NCI-H748 (cell line): ENCODE results near the gene CBFA2T3.
"Not testable (repeated sequence)": the region's sequence is repeated elsewhere in the genome, so short reads cannot be mapped to it uniquely, and the experiment has no call there.

Experiments used
- DNase-seq: peaks from one replicate; lab custom pipeline; 2025; ENCODE audit not compliant: unreplicated experiment; lab: John Stamatoyannopoulos, UW

Gene CBFA2T3

DNA sequence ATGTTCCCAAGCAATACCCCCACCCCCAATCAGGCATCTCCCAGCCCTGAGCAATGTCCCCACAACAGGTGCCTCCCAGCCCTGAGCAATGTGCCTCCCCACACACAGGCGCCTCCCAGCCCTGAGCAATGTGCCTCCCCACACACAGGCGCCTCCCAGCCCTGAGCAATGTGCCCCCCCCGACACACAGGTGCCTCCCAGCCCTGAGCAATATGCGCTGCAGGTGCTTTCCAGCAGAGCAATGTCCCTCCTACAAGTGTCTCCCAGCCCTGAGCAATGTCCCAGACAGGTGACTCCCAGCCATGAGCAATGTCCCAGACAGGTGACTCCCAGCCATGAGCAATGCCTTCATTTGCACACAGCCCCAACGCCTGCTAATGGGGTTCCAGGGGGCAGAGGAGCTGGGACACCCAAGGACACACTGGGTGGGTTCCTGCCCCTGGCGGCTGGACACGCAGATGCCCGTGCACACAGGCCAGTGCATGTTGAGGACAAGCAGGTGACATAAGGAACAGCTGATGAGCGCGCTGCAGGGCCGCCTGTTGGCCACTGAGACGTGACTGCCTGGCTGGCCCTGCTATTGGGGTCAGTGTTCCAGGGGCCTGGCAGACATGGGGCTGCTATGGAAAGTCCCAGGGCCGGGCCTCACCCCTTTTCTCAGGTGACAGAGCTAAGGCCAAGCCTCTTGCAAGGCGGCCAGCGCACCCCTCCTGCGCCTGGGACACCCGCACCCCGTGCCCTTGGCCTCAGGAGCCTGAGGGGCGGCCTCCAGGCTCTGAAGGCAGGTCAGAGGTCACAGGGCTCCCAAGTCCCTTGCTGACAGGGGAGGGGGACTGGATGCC, 83.7 kb downstream of the CBFA2T3 start:
- no peak for DNase-seq

DNA sequence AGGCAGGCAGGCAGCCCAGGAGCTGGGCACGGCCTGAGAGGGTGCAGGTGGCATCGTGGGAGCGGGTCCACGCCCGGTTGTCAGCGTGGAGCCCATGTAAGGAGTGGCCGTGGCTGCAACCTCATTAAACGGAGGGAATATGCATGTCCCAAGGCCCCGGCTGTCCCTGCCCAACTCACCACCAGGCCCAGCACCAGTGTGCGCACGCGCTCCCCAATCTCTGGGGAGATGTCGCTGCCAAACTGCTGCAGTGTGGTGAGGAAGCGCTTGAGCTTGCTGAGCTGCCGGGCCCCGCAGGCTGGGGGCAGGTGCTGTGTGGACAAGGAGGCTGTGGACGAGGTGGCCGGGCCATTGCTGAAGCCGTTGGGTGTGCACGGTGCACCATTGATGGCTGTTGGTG, 84.9 kb downstream of the CBFA2T3 start:
- DNase-seq = no peak

DNA sequence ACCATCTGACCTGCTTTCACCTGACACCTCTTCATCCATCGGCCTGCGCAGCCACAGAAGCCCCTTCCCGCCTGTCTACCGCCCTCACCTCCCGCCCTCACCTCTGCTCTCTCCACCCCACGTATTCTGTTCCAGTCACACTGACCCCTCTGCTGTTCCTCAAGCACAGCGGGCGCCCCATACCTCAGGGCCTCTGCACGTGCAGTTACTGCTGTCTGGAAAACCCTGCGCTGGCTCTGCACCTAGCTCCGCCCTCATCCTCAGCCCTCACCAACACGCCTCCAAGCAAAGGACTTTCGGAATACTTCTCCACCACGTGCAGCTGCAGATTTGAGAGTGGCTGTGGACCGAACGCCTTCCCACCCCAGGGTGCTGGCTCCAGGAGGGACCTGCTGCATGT, 85.9 kb downstream of the CBFA2T3 start:
- DNase-seq = no peak

DNA sequence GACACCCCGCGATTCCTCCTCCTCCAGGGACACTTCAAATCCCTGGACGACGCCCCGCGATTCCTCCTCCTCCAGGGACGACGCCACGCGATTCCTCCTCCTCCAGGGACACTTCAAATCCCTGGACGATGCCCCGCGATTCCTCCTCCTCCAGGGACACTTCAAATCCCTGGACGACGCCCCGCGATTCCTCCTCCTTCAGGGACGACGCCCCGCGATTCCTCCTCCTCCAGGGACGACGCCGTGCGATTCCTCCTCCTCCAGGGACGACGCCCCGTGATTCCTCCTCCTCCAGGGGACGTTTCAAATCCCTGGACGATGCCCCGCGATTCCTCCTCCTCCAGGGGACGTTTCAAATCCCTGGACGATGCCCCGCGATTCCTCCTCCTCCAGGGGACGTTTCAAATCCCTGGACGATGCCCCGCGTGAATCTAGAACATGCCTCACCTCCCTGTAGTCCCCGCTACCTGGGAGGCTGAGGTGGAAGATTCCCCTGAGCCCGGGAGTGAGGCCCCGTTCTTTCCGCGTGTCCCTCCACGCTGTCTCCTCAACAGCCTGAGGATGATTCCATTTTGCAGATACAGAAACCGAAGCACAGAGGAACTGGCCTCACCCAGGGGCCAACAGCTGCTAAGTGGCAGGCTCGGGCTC, 87.2 kb downstream of the CBFA2T3 start:
- DNase-seq = not testable (repeated sequence)

DNA sequence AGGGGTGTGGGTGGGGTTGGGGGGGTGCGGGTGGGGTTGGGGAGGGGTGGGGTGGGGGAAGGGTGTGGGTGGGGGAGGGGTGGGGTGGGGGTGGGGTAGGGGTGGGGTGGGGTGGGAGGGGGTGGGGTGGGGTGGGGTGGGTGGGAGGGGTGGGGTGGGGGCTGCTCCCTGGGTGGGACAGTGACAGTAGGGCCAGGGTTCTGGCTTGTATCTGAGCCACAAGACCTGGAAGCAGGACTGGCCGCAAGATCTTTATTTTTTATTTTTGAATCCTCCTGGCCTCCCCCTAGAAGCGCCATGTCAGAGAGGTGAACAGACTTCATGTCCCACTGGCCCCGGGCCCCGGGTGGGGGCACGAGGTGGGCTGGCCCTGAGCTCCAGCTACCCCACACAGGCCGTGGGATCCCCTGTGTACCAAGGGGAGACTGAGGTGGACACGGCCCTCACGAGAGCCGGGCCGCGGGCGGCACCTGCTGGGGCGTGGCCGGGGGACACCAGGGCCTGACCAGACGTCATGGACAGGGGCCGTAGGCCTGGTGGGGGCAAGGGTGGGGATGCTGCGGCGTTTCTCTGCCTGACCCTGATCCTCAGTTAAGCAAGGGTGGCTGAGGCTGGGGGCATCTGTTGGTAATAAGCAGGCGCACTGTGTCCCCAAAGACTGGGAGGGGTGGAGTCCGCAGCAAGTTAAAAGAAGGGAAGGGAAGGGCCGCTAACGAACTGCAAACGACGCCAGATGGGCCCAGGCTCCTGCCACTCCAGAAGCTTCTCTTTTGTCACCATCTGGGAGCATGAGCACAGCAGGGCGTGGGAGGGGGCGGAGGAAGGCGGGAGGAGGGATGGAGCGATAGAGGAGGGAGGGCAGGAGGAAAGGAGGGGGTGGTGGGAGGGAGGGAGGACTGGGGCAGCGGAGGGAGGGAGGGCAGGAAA, 88.3 kb downstream of the CBFA2T3 start:
- DNase-seq = peak; percentile 8

DNA sequence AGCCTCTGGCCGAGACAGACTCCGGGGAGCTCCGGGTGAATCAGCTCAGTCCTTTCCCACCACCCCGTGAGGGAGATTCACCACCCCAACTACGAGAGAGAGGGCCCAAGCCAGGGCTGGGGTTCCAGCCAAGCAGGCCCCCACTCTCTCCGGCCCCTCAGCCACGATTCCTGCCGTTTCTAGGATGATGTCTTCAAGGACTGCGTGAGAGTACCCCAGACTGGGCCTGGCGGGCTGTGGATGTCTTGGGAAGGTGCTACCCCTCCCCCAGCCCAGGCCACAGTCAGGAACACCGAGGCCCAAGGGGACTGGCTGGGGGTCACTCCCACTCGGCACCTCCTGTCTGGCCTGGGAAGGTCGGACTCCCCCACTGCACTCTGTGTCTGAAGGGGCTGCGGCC, 89.0 kb downstream of the CBFA2T3 start:
- no peak for DNase-seq

DNA sequence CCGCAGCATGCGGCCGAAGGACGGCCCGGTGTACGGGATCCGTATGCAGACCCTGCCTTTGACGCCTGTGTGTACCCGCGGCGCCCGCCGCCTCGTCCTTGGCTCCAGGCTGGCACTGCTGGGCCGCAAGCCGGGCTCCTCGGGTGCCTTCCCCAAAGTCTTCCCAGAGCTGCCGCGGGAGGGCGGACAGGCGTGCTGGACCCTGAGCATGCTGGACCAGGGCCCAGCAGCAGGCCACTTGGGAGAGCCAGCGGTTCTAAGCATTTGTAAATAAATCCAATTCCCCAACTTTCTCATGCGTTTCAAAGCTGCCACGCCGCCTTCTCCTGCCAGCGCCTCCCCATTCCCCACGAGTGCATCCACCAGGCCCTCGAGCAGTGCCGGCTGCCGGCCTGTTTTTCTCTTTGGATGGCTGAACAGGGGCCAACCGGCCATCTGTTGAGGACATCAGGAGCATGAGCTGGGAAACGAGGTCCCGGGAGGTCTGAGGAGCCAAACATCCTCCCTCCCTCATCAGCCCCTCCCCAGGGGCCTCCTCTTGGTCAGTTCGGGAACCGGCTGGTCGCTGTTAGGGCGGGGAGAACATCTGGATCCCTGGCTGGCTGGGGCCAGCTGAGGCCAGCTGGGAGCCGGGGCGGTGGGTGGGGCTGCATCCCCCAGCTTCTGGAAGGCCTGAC, 90.0 kb downstream of the CBFA2T3 start:
- no peak for DNase-seq

DNA sequence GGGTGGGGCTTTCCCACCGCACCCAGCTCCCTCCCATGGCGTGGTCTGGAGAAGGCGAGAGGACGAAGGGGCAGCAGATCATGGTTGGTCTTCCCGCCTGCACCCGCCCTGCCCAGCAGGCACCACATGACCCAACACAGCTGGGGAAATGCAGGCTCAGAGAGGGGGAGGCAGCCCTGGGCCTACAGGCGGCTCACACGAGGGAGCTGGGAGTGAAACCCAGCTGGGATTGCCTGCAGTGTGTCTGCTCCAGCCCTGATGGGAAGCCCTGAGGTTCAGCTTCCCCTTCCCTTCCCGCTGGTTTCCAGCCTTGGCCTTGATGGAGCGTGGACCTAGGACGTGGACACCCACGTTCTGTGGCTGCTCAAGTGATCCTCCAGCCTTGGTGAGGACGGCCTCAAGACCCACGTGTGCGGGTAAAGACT, 90.6 kb downstream of the CBFA2T3 start:
- no peak for DNase-seq

DNA sequence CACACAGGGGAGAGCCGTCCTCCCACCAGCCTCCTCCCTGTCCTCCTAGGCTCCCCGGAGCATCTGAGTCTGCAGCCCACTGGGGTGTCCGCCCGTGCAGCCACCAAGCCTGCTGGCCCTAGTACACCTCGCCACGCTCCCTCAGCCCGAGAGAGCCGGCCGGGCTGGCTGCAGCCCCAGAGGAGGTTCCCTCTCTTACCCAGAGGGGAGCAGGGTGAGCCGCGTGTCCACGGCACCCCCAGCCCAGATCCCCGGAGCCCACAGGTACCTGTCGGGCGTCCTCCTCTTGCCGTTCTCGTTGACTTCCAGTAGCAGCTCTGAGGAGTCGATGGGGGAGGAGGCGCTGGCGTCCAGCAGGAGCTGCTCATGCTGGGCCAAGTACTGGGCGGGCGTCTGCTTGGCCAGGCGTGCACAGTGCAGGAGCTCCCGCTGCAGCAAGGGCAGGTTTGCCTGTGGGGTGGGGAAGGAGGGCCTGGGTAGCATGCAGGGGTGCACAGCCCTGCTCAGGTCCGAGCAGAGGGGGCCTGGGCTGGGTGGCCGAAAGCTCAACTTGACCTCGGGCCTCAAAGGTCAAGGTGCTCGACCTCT, 91.2 kb downstream of the CBFA2T3 start:
- no peak for DNase-seq

DNA sequence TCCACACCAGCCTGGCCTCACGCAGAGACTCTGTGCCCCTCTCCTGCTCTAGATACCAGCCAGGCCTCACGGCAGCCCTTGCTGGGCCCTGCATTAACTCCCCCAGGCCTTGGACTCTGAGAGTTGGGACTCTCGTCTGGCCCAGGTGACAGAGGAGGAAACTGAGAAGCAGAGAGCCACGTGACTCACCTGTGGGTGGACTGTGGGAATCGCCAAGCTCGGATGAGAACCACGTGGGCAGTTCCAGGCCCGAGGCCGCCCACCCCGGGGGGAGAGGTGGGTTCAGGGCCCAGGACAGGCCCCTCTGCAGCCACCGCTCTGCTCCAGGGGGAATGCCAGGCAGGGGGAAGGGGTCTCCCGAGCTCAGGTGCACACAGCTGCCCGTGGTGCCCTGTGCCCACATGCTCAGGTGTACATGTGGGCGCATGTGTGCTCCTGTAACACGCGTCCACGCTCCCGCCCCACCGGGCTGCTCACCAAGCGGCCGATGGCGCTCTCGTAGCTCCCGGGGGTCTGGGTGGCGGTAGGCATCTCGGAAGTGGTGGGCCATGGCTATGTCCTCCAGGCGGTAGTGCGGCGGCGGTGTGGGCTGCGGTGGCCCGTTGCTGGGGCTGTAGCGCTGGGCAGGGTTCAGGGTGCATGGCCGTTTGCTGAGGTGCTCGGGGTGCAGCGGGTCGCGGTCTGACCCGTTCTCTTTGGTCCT, 92.3 kb downstream of the CBFA2T3 start:
- DNase-seq = no peak

DNA sequence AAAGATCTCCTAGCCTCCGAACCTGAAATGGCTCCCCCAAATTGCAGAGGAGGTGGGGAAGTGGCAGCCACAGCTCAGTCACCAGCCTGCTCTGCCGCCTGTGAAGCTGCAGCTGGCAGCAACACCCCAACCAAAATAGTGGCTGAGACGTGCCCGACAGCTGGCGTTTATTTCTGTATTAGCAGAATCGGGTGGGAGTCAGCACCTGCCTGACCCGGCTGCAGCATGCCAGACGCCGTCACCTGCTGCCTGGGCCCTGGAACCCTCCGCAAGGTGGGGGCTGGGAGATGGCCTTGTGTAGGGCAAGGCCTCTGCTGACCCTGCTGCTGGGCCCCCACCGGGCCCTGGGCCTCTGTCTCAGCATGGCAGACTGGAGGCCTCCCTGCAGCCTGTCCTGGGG, 93.1 kb downstream of the CBFA2T3 start:
- no peak for DNase-seq

DNA sequence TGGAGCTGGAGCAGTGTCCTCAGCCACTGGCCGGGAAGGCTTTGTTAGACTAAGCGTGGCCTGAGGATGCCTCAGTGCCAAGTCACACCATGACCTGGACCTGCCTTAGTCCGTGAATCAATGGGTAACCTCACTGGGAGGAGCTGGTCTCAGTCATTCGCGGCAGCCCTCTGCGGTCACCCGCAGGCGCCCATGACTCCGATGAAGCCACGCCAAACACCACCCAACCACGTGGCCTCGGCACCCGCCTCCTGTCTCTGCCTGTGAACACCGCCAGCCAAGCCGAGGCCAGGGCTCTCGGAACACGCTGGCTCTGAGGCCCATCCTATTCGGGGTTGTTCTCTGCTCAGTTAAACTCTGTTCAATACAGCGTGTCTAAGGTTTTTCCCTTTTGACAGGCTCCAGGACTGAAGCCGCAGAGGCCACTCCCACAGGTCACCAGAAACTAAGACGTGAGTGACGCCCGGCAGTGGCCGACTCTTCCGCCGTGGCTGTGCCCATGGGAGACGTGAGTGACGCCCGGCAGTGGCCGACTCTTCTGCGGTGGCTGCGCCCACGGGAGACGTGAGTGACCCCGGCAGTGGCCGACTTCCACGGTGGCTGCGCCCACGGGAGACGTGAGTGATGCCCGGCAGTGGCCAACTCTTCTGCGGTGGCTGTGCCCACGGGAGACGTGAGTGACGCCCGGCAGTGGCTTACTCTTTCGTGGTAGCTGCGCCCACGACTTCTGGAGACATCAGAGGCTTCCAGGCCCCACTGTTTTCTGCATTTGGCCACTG, 93.7 kb downstream of the CBFA2T3 start:
- no peak for DNase-seq

DNA sequence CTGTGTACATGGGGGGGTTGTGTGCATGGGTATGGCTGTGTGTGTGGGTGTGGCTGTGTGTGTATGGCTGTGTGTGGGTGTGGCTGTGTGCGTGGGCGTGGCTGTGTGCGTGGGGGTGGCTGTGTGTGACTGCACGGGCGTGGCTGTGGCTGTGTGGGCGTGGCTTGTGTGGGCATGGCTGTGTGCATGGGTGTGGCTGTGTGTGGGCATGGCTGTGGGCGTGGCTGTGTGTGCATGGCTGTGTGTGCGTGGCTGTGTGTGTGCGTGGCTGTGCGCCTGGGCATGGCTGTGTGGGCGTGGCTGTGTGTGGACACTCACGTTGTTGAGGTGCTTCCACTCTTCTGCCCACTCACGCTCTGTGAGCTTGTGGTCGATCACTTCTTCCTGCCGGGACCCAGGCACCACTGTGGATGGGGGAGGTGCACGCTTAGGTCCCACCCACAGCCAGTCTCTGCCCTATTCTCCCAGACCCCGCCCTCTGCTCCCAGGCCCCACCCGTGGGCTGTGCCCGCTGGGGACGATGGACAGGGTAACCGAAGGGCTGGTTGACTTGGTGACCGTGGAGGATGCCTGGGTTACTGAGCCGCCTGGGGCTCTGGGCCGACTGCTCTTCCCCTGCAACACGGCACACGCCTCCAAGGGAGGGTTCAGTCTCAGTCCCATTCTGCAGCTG, 94.5 kb downstream of the CBFA2T3 start:
- no peak for DNase-seq

DNA sequence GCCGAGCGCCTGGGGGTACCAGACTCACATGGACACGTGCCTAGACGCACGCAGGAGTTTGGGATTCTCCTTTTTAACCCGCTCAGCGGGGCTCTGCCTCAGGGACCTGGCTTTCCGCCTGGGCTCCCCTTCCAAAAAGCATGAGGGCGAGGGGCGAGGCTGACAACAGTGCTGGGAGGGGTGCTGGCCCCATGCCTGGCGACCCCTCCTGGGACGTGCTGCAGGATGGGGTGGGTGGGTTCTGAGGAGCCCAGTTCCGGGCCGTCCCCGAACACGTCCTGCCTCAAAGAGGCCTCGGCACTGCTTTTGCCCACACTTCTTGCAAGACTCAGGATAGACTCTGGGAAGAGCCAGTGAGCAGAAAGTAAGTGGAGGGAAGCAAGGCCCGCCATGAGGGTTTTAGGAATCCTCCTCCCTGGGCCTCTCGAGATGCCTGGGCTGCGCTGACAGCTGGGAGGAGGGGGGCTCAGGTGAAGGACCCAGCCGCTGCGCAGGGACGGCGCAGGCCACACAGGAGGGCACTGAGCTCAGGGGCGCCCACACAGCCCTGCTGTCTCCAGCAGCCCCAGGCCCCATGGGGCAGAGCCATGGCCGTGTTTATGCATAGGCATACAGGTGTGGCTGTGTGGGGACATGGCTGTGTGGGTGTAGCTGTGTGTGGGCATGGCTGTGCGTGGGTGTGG, 95.2 kb downstream of the CBFA2T3 start:
- DNase-seq = no peak

DNA sequence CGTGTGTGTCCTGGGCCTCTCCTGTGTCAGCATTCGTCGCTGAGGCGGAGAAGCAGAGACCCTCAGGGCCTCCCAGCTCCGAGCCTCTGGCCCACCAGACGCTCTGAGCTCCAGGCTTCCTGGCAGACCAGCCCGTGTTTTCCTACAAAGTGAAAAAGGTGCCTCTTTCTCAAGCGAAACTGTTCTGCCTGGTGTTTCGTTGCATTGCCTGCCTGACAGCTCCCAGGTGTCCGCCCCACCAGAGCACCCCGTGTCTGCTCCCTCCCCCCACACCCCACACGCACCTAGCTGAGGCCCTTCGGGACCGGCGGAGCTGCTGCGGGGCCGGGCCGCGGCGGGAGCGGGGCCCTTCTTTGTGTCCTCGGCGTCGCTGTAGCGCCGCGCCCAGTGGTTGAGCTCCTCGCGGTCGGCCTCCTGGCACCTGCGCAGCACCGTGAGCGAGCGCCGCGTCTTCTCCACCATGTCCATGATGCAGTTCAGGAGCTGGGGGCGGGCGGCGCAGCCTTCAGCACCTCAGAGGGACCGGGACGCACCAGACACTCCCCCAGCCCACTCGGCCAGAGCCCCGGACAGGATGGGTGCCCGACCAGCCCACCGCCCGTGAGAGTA, 95.9 kb downstream of the CBFA2T3 start:
- no peak for DNase-seq

DNA sequence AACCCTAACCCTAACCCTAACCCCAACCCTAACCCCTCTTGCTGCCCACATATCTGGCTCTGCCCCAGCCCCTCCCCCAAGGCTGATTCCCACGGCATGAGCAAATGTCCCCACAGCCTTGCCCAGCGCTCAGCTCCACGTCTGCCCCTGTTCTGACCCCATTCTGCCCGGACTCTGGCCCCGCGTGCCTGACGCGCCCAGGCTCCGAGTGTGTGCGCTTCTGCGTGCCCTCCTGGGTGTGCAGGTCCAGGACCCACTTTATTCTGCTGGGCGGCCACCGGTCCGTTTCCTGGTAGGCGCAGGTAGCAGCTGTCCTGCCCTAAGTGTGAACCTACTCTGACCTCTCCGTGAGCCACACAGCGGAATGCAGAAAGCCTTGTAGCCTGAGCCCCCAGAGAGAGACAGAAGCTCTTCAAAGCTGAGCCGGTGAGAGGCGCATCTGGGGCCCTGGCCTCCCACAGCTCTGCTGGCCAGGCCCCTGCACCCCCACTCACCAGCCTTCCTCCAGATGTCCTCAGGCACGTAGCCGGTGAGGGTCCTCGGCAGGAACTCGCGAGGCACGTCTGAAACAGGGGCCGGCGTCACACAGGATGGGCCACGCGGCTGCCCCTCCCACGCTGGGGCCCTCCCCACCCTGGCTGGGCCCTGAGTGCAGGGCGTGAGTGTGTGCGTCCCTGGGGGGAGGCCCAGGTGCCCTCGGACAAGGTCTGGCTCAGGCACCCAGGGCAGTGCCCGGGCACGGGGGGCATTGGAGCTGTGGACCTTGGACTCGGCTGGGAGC, 96.6 kb downstream of the CBFA2T3 start:
- DNase-seq = no peak

DNA sequence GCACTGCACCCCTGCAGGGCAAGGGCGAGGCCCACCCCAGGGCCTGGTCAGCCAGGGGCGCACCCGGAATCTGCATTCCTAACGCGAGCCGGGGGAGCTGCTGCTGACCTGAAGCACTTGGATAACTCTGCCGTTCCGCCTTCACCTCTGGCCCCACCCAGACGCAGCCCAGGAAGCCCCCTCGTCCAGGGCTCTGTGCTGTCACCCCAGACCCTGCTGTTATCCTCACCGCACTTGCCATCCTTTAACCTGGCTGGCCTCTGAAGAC, 97.3 kb downstream of the CBFA2T3 start:
- no peak for DNase-seq
